Naive thymus-derived CD4-positive, alpha-beta T cell (primary cell): Measurements from ENCODE around the gene PIEZO2. TPM values are rescaled to one million over a fixed set of nuclear protein-coding genes. Genes with fewer than 3 reads are reported as not detected.

Experiments
- ATAC-seq: fragments of 150-1000 bp; cut with Tn5 transposase; 2 replicates; pipeline ENCODE4 v1.10.0; 2021; ENCODE audit warnings: mild to moderate bottlenecking, moderate library complexity
- CTCF ChIA-PET: fragments of 350-600 bp; sonication (Branson Sonifier 250); formaldehyde crosslinking; loops from one replicate; lab custom pipeline; 2021; ENCODE audit warnings: antibody characterized with exemption; lab: Charles Lee
- POLR2A ChIA-PET: fragments of 350-600 bp; sonication (Branson Sonifier 250); formaldehyde crosslinking; loops from one replicate; lab custom pipeline; 2021; ENCODE audit warnings: antibody characterized with exemption, inconsistent platforms; lab: Charles Lee
- DNase-seq, 9 donors: peaks; one replicate each; pipeline versions ENCODE4 v3.0.0 to v3.0.0-alpha.2; 2020 to 2022; ENCODE audit warnings: mixed read lengths in 1 of 9
- H3K27ac ChIP-seq: one replicate; pipeline ENCODE4 v1.7.0; 2013; ENCODE audit warnings: mild to moderate bottlenecking, low read depth, low read length, moderate library complexity
- H3K27me3 ChIP-seq, 2 donors: one replicate each; pipeline ENCODE4 v1.7.0; 2013; ENCODE audit warnings: low read length in 2 of 2, mild to moderate bottlenecking in 2 of 2, moderate library complexity in 2 of 2; ENCODE audit not compliant: control insufficient read depth in 2 of 2, insufficient read depth in 2 of 2
- H3K36me3 ChIP-seq, 3 experiments: 1 replicate in 2 of 3; 2 replicates in 1 of 3; pipeline ENCODE4 v1.7.0; 2013; ENCODE audit warnings: low read length in 3 of 3, mild to moderate bottlenecking in 3 of 3, moderate library complexity in 1 of 3; ENCODE audit not compliant: insufficient read depth in 3 of 3, control insufficient read depth in 2 of 3
- H3K4me1 ChIP-seq, 2 donors: one replicate each; pipeline ENCODE4 v1.7.0; 2013; ENCODE audit warnings: low read length in 2 of 2, mild to moderate bottlenecking in 2 of 2, moderate library complexity in 1 of 2; ENCODE audit not compliant: control insufficient read depth in 2 of 2, insufficient read depth in 2 of 2
- H3K4me3 ChIP-seq: 2 replicates; pipeline ENCODE4 v1.7.0; 2013; ENCODE audit warnings: mild to moderate bottlenecking, low read length
- H3K9me3 ChIP-seq, 3 experiments: 1 replicate in 2 of 3; 2 replicates in 1 of 3; pipeline ENCODE4 v1.7.0; 2013; ENCODE audit warnings: low read length in 3 of 3; ENCODE audit not compliant: control insufficient read depth in 2 of 3
- H3K27ac Mint-ChIP-seq, 9 donors: one replicate each; pipeline ENCODE4 v1.8.0; 2020 to 2022; ENCODE audit warnings: mixed read lengths in 9 of 9, mild to moderate bottlenecking in 8 of 9, moderate library complexity in 5 of 9, inconsistent platforms in 2 of 9
- H3K27me3 Mint-ChIP-seq, 5 donors: one replicate each; pipeline ENCODE4 v1.8.0; 2021 to 2022; ENCODE audit warnings: mixed read lengths in 5 of 5, mild to moderate bottlenecking in 1 of 5
- H3K36me3 Mint-ChIP-seq, 5 donors: one replicate each; pipeline ENCODE4 v1.8.0; 2020 to 2022; ENCODE audit warnings: mixed read lengths in 5 of 5, mild to moderate bottlenecking in 3 of 5, inconsistent platforms in 1 of 5
- H3K4me1 Mint-ChIP-seq, 7 donors: one replicate each; pipeline ENCODE4 v1.8.0; 2020 to 2022; ENCODE audit warnings: mixed read lengths in 7 of 7, mild to moderate bottlenecking in 3 of 7, inconsistent platforms in 1 of 7
- H3K4me3 Mint-ChIP-seq, 10 donors: one replicate each; pipeline ENCODE4 v1.8.0; 2020 to 2022; ENCODE audit warnings: mild to moderate bottlenecking in 10 of 10, mixed read lengths in 10 of 10, moderate library complexity in 6 of 10, inconsistent platforms in 2 of 10
- H3K9me3 Mint-ChIP-seq, 11 donors: one replicate each; pipeline ENCODE4 v1.8.0; 2020 to 2022; ENCODE audit warnings: mixed read lengths in 11 of 11, mild to moderate bottlenecking in 4 of 11, inconsistent platforms in 1 of 11, moderate library complexity in 1 of 11
- intact Hi-C, 2 donors: fragments of 100-400 bp; cut with micrococcal nuclease; formaldehyde crosslinking; loops; one replicate each; pipeline ENCODE4 v1.15.1; 2023
- polyA plus RNA-seq, 2 donors: library from polyadenylated mRNA; unstranded; fragments of 300-500 nt; fragmentation: Illumina TruSeq; gene quantifications; one replicate each; pipeline ENCODE4 v1.2.3, GENCODE V29; 2021
- total RNA-seq, 6 experiments: library from RNA in 5 of 6; stranded (reverse) in 5 of 6; gene quantifications; 1 replicate in 5 of 6; 2 replicates in 1 of 6; pipeline ENCODE4 v1.2.3 and lab custom pipeline; 2021 to 2026

Gene PIEZO2
- total and polyA plus RNA-seq, 7 experiments from 2014 or later = not detected

DNA sequence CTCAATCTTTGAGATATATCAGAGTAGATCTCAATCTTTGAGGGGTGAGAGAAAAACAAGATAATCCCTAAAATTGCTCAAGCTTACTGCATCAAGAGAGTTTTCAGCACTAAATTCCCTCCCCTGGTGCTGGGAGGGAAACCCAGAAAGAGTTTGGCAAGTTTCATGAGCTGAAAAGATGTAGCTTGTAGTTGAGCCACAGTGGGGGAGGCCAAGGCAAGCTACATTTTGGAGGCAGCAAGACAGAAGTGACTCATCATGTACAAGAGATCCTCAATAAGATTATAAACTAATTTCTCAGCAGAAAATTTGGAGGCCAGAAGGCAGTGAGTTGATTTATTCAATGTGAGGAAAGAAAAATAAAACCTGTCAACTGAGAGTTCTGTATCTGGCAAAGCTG lies 308.2 kb downstream of the PIEZO2 start:
- ATAC-seq = no peak
- CTCF ChIA-PET = no interaction called here
- Histone ChIP-seq H3K4me3 (no peak overlapping the region), H3K27me3 (no peaks in the 10 kb centered on the region), H3K27ac (no peak overlapping the region), H3K36me3 (no peaks in the 10 kb centered on the region), H3K4me1 (no peaks in the 10 kb centered on the region), H3K9me3 (no peaks in the 10 kb centered on the region)
- intact Hi-C loops = no loop called here
- peaks cover 0 to 3% (median 0%) of the 10 kb centered on the region in 5 donors for H3K36me3 Mint-ChIP-seq
- no peak for DNase-seq
- no peak overlapping the region for H3K4me3 Mint-ChIP-seq
- H3K27ac Mint-ChIP-seq = no peak overlapping the region
- POLR2A ChIA-PET = no interaction called here
- H3K27me3 Mint-ChIP-seq = peaks cover 0 to 18% (median 6%) of the 10 kb centered on the region in 5 donors
- peaks cover 0 to 7% (median 0%) of the 10 kb centered on the region in 11 donors for H3K9me3 Mint-ChIP-seq
- H3K4me1 Mint-ChIP-seq = no peaks in the 10 kb centered on the region

DNA sequence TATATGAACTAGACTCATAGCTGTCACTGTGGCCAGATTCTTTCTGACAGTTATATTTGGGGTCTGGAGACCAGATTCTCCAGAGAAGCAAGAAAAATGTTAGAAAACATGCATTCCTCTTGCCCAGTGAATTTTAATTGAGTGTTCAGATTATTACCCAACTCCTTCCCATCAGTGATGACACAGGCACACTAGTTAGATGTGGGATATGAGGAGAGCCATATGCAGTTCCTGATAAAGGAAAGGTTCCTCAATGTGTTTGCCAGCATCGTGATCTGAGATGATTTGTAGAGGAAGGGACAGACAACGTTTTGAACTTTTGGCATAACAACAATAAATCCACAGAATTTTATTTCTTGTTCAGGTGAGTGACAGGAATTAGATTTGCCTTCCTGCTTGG lies 308.6 kb downstream of the PIEZO2 start:
- H3K27me3 ChIP-seq = no peaks in the 10 kb centered on the region
- CTCF ChIA-PET = no interaction called here

DNA sequence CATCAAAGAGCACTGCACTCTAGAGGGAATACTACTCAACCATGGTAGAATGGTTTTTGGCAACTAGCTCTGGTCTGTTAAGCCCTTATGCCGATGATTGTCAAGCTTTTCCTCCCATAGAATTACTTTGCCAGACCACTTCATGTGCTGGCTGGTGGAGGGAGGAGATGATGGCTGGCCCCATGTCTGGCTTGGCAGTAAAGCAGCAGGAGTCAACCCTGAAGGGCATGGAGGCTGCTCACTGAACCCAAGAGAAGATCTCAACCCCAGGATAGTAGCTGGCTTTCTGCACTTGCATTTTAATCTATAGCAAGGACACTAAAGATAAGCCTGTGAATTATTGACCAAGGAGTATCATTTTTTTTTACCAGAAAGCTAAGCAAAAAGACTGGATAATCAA lies 309.9 kb downstream of the PIEZO2 start:
- POLR2A ChIA-PET = no interaction called here
- Mint-ChIP-seq H3K4me3 (no peak overlapping the region), H3K27me3 (peaks cover 0 to 20% (median 6%) of the 10 kb centered on the region in 5 donors), H3K9me3 (peaks cover 0 to 4% (median 0%) of the 10 kb centered on the region in 11 donors), H3K27ac (no peak overlapping the region), H3K36me3 (peaks cover 0 to 3% (median 0%) of the 10 kb centered on the region in 5 donors), H3K4me1 (no peaks in the 10 kb centered on the region)
- no peak overlapping the region for H3K4me3 ChIP-seq
- DNase-seq (no peak), ATAC-seq (no peak)
- CTCF ChIA-PET = no interaction called here
- no peaks in the 10 kb centered on the region for H3K9me3 ChIP-seq
- no peaks in the 10 kb centered on the region for H3K4me1 ChIP-seq
- intact Hi-C loops = no loop called here
- H3K27ac ChIP-seq = no peak overlapping the region
- no peaks in the 10 kb centered on the region for H3K27me3 ChIP-seq
- H3K36me3 ChIP-seq = no peaks in the 10 kb centered on the region

More for the DNA sequence above, 308.6 kb downstream of the PIEZO2 start:
- H3K9me3 ChIP-seq = no peaks in the 10 kb centered on the region
- H3K4me3 ChIP-seq = no peak overlapping the region
- ATAC-seq (no peak), DNase-seq (no peak)
- Mint-ChIP-seq H3K9me3 (peaks cover 0 to 4% (median 0%) of the 10 kb centered on the region in 11 donors), H3K27ac (no peak overlapping the region), H3K4me3 (no peak overlapping the region), H3K27me3 (peaks cover 0 to 18% (median 6%) of the 10 kb centered on the region in 5 donors), H3K36me3 (peaks cover 0 to 3% (median 0%) of the 10 kb centered on the region in 5 donors), H3K4me1 (no peaks in the 10 kb centered on the region)
- no peaks in the 10 kb centered on the region for H3K4me1 ChIP-seq
- intact Hi-C loops = no loop called here
- POLR2A ChIA-PET = no interaction called here
- no peak overlapping the region for H3K27ac ChIP-seq
- H3K36me3 ChIP-seq = no peaks in the 10 kb centered on the region

DNA sequence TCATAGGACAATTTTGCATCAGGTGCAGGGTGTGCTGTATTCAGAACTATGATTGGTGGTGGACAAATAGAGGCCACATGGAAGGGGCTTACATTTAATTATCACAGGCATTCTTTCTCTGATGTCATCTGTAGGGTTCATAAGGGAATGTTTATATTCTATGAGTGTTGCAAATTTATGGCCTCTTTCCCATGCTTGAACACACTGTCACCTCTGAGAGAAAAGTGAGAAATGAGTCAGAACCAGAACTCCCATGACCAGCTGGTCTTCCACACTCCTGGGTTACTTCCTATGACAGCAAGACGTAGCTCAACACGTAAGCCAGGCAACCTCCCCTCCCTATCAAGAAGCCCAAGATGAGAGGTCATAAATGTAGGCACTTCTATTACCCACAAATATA lies 310.8 kb downstream of the PIEZO2 start:
- H3K36me3 ChIP-seq = no peaks in the 10 kb centered on the region
- ChIA-PET CTCF (no interaction called here), POLR2A (no interaction called here)
- H3K27me3 Mint-ChIP-seq = peaks cover 0 to 20% (median 6%) of the 10 kb centered on the region in 5 donors
- H3K27me3 ChIP-seq = no peaks in the 10 kb centered on the region
- no peak overlapping the region for H3K27ac ChIP-seq
- peaks cover 0 to 3% (median 0%) of the 10 kb centered on the region in 5 donors for H3K36me3 Mint-ChIP-seq
- peaks cover 0 to 4% (median 0%) of the 10 kb centered on the region in 11 donors for H3K9me3 Mint-ChIP-seq
- H3K4me1 Mint-ChIP-seq = no peaks in the 10 kb centered on the region
- no peaks in the 10 kb centered on the region for H3K9me3 ChIP-seq
- no peak overlapping the region for H3K4me3 Mint-ChIP-seq
- no peak overlapping the region for H3K27ac Mint-ChIP-seq
- H3K4me1 ChIP-seq = no peaks in the 10 kb centered on the region
- DNase-seq = no peak
- H3K4me3 ChIP-seq = no peak overlapping the region
- no peak for ATAC-seq
- intact Hi-C loops = no loop called here

DNA sequence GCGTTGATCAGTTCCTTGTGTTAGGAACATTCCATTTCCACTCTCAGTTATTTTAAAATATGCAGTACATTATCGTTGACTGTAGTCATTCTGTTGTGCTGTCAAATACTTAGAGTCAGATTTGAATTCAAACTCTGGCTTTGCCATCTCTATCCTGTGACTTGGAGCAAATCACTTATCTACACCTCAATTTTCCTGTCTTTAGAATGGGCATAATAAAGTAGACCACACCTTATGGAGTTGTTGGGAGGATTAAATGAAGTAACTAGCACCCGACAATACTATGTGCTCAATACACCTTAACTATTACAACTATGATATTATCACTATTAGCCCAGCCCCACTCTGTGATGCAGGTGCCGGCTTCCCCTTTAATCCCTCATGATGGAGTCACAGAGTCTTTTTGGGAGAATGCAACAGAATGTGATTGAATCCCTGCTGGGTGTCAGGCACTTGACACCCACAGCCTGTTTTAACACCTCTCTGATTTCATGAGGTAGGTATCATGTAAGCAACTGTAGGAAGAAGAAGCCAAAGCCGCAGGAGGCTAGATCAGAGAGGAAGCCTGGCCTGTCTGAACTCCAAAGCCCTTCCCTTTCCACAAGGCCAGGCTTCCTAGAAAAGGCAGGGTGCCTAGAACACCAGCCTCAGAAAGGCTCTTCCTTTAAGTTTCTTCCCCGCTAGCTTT lies 315.1 kb downstream of the PIEZO2 start:
- Mint-ChIP-seq H3K36me3 (no peaks in the 10 kb centered on the region), H3K9me3 (peaks cover 0 to 11% (median 0%) of the 10 kb centered on the region in 11 donors), H3K27me3 (peaks cover 0 to 27% (median 17%) of the 10 kb centered on the region in 5 donors), H3K4me1 (no peaks in the 10 kb centered on the region), H3K27ac (no peak overlapping the region), H3K4me3 (no peak overlapping the region)
- no peaks in the 10 kb centered on the region for H3K4me1 ChIP-seq
- POLR2A ChIA-PET = interaction anchor here (0.7 kb wide), 1 partner anchor 11 kb away, joined by 3 read pairs; no protein-coding TSS in a partner anchor
- H3K9me3 ChIP-seq = no peaks in the 10 kb centered on the region
- H3K4me3 ChIP-seq = no peak overlapping the region
- ATAC-seq (no peak), DNase-seq (no peak)
- intact Hi-C loops = no loop called here
- no peak overlapping the region for H3K27ac ChIP-seq
- no peaks in the 10 kb centered on the region for H3K27me3 ChIP-seq
- CTCF ChIA-PET = no interaction called here
- no peaks in the 10 kb centered on the region for H3K36me3 ChIP-seq

DNA sequence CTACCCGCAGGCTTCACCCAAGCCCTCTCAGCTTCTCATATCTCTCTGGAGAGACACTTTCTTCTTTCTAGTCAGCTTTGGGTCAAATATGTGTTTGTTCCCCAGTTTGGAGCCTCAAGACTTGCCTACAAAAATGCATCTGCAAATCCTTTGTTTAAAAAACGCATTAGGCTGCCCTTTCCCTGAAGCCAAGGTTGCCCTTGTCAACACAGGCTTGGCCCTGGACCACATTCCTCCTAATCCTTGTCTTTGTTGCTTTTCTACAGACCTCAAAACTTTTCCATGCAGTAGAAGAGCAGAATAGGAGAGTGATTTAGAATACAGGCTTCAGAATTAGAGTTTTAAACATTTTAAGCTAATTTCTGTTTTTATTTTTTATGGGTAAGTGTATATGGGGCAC lies 315.7 kb downstream of the PIEZO2 start:
- no peaks in the 10 kb centered on the region for H3K27me3 ChIP-seq
- DNase-seq (no peak), ATAC-seq (no peak)
- H3K36me3 ChIP-seq = no peaks in the 10 kb centered on the region
- H3K4me1 Mint-ChIP-seq = no peaks in the 10 kb centered on the region
- peaks cover 0 to 11% (median 0%) of the 10 kb centered on the region in 11 donors for H3K9me3 Mint-ChIP-seq
- H3K4me3 ChIP-seq = no peak overlapping the region
- H3K9me3 ChIP-seq = no peaks in the 10 kb centered on the region
- H3K4me1 ChIP-seq = no peaks in the 10 kb centered on the region
- POLR2A ChIA-PET = no interaction called here
- no peak overlapping the region for H3K27ac Mint-ChIP-seq
- H3K27ac ChIP-seq = no peak overlapping the region
- no peaks in the 10 kb centered on the region for H3K36me3 Mint-ChIP-seq
- peaks cover 0 to 27% (median 22%) of the 10 kb centered on the region in 5 donors for H3K27me3 Mint-ChIP-seq
- CTCF ChIA-PET = no interaction called here
- H3K4me3 Mint-ChIP-seq = no peak overlapping the region
- intact Hi-C loops = no loop called here

DNA sequence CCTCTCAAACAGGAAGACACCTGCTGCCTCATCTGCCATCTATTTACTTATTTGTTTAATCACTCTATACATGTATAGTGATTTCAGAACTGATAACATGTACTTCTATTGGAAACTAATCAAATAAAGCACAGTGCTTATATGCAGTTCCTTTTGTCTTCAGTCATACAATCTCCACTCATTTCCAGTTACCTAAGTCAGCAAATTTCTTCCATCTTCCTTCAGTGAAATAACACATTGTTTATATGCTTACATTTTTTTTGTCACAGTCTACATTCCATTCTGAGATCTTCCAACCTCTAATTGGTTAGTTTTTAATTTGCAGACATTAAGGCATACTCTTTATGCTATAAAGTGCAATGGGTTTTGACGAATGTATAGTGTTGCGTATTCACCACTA lies 323.0 kb downstream of the PIEZO2 start:
- H3K27ac Mint-ChIP-seq = no peak overlapping the region
- Histone ChIP-seq H3K27me3 (peaks cover 0 to 7% of the 10 kb centered on the region in 2 donors), H3K9me3 (no peaks in the 10 kb centered on the region), H3K36me3 (no peaks in the 10 kb centered on the region), H3K4me1 (no peaks in the 10 kb centered on the region), H3K27ac (no peak overlapping the region), H3K4me3 (no peak overlapping the region)
- ATAC-seq = no peak
- H3K36me3 Mint-ChIP-seq = no peaks in the 10 kb centered on the region
- intact Hi-C loops = no loop called here
- peaks cover 0 to 5% (median 0%) of the 10 kb centered on the region in 7 donors for H3K4me1 Mint-ChIP-seq
- no peak overlapping the region for H3K4me3 Mint-ChIP-seq
- ChIA-PET CTCF (no interaction called here), POLR2A (no interaction called here)
- peaks cover 20 to 36% (median 27%) of the 10 kb centered on the region in 5 donors for H3K27me3 Mint-ChIP-seq
- peaks cover 0 to 11% (median 1%) of the 10 kb centered on the region in 11 donors for H3K9me3 Mint-ChIP-seq
- DNase-seq = no peak
